H1 (cell line): ENCODE data around the gene ABL1. TPM values are rescaled to one million over a fixed set of nuclear protein-coding genes. Genes with fewer than 3 reads are reported as not detected.

ENCODE experiments used
- CTCF ChIA-PET: fragments of 300-600 bp; sonication (Branson Sonifier 250); formaldehyde crosslinking; loops from one replicate; lab custom pipeline; 2021; ENCODE audit not compliant: partially characterized antibody; lab: Charles Lee
- POLR2A ChIA-PET: fragments of 300-600 bp; sonication (Branson Sonifier 250); formaldehyde crosslinking; loops from one replicate; lab custom pipeline; 2021; ENCODE audit warnings: inconsistent platforms; ENCODE audit not compliant: partially characterized antibody; lab: Charles Lee
- DNase-seq, 2 experiments: peaks; one replicate each; pipeline versions ENCODE4 v3.0.0 to v3.0.0-alpha.2; 2010 to 2022; ENCODE audit warnings: low spot score in 2 of 2, low read depth in 1 of 2, mixed read lengths in 1 of 2
- FAIRE-seq: peaks from 2 replicates; lab custom pipeline; 2011; peaks lifted over from hg19 to GRCh38; lab: Jason Lieb, UNC
- H2AFZ ChIP-seq: 2 replicates; pipeline ENCODE4 v1.8.1; 2012; ENCODE audit warnings: low read length, inconsistent platforms
- H2AK5ac ChIP-seq: 2 replicates; pipeline ENCODE4 v1.6.1; 2013; ENCODE audit warnings: low read depth, low read length
- H2BK120ac ChIP-seq: replicated peaks from 2 replicates; pipeline ENCODE3; 2013; ENCODE audit warnings: low read depth, low read length, inconsistent platforms
- H2BK12ac ChIP-seq: 2 replicates; pipeline ENCODE4 v1.6.1; 2013; ENCODE audit warnings: low read depth, low read length
- H2BK15ac ChIP-seq: 2 replicates; pipeline ENCODE4 v1.6.1; 2013; ENCODE audit warnings: low read length
- H2BK20ac ChIP-seq: 2 replicates; pipeline ENCODE4 v1.6.1; 2013; ENCODE audit warnings: low read length
- H2BK5ac ChIP-seq: 2 replicates; pipeline ENCODE4 v1.6.1; 2013; ENCODE audit warnings: low read depth, low read length
- H3K14ac ChIP-seq: 2 replicates; pipeline ENCODE4 v1.6.1; 2013; ENCODE audit warnings: inconsistent platforms; ENCODE audit not compliant: insufficient read length
- H3K18ac ChIP-seq: 2 replicates; pipeline ENCODE4 v1.6.1; 2013; ENCODE audit warnings: low read length; ENCODE audit errors: extremely low read depth
- H3K23ac ChIP-seq: 2 replicates; pipeline ENCODE4 v1.6.1; 2013; ENCODE audit warnings: inconsistent platforms; ENCODE audit not compliant: insufficient read length
- H3K23me2 ChIP-seq: 2 replicates; pipeline ENCODE4 v1.6.1; 2013; ENCODE audit warnings: low read depth, low read length
- H3K27ac ChIP-seq: 2 replicates; pipeline ENCODE4 v1.6.1; 2011; ENCODE audit warnings: low read depth, low read length, inconsistent platforms
- H3K27me3 ChIP-seq, 4 experiments: replicated peaks in 1 of 4; 1 replicate in 1 of 4; 2 replicates in 3 of 4; pipeline versions ENCODE4 v1.6.1 to v1.8.1; 2011 to 2013; ENCODE audit warnings: low read length in 3 of 4, mild to moderate bottlenecking in 3 of 4, inconsistent platforms in 2 of 4, mixed read lengths in 2 of 4, moderate library complexity in 1 of 4; ENCODE audit not compliant: control insufficient read depth in 3 of 4, insufficient read depth in 3 of 4; ENCODE audit errors: extremely low read depth in 1 of 4
- H3K36me3 ChIP-seq, 4 experiments: 2 replicates each; pipeline versions ENCODE4 v1.6.1 to v1.8.1; 2011 to 2013; ENCODE audit warnings: mild to moderate bottlenecking in 4 of 4, low read length in 3 of 4, moderate library complexity in 2 of 4, control low read depth in 1 of 4, inconsistent platforms in 1 of 4; ENCODE audit not compliant: insufficient read depth in 4 of 4, control insufficient read depth in 2 of 4
- H3K4ac ChIP-seq: replicated peaks from 2 replicates; pipeline ENCODE3; 2013; ENCODE audit warnings: low read length, low read depth, mixed read lengths, inconsistent platforms; ENCODE audit not compliant: insufficient read length
- H3K4me1 ChIP-seq, 4 experiments: replicated peaks in 1 of 4; 1 replicate in 1 of 4; 2 replicates in 3 of 4; pipeline versions ENCODE4 v1.6.1 to v1.8.1; 2011 to 2013; ENCODE audit warnings: low read length in 3 of 4, inconsistent platforms in 2 of 4, mixed read lengths in 1 of 4; ENCODE audit not compliant: insufficient read depth in 4 of 4, control insufficient read depth in 3 of 4
- H3K4me2 ChIP-seq, 2 experiments: 2 replicates each; pipeline versions ENCODE4 v1.6.1 to v1.8.1; 2011 to 2013; ENCODE audit warnings: low read depth in 2 of 2, low read length in 2 of 2, control low read depth in 1 of 2, inconsistent platforms in 1 of 2, mild to moderate bottlenecking in 1 of 2; ENCODE audit not compliant: insufficient read depth in 1 of 2
- H3K4me3 ChIP-seq, 4 experiments: fragments of 200-600, 300-600 bp in 1 of 4; sonication (generic), shearing (Covaris generic), sonication (Bioruptor Twin) in 1 of 4; 2 replicates each; pipeline versions ENCODE4 v1.5.1 to v1.8.1; 2011 to 2016; ENCODE audit warnings: low read length in 4 of 4, low read depth in 3 of 4, control low read depth in 2 of 4, inconsistent platforms in 2 of 4, mild to moderate bottlenecking in 2 of 4, mixed read lengths in 1 of 4, moderate library complexity in 1 of 4; ENCODE audit not compliant: insufficient read depth in 2 of 4; ENCODE audit errors: extremely low read depth in 1 of 4
- H3K56ac ChIP-seq: replicated peaks from 2 replicates; pipeline ENCODE3; 2013; ENCODE audit warnings: low read depth, mild to moderate bottlenecking, mixed read lengths, low read length, inconsistent platforms; ENCODE audit not compliant: insufficient read length
- H3K79me1 ChIP-seq: 2 replicates; pipeline ENCODE4 v1.6.1; 2013; ENCODE audit warnings: low read depth, low read length, control low read depth
- H3K79me2 ChIP-seq, 2 experiments: 2 replicates each; pipeline versions ENCODE4 v1.6.1 to v1.8.1; 2012 to 2013; ENCODE audit warnings: low read length in 2 of 2, mild to moderate bottlenecking in 2 of 2, inconsistent platforms in 1 of 2; ENCODE audit not compliant: insufficient read depth in 2 of 2, control insufficient read depth in 1 of 2
- H3K9ac ChIP-seq, 4 experiments: replicated peaks in 1 of 4; 1 replicate in 1 of 4; 2 replicates in 3 of 4; pipeline versions ENCODE4 v1.6.1 to v1.8.1; 2011 to 2013; ENCODE audit warnings: low read depth in 3 of 4, low read length in 3 of 4, control low read depth in 2 of 4, mild to moderate bottlenecking in 2 of 4, moderate library complexity in 2 of 4, inconsistent platforms in 1 of 4; ENCODE audit errors: extremely low read depth in 1 of 4
- H3K9me3 ChIP-seq, 2 experiments: 2 replicates each; pipeline versions ENCODE4 v1.6.1 to v1.8.1; 2012 to 2013; ENCODE audit warnings: mild to moderate bottlenecking in 2 of 2, moderate library complexity in 2 of 2, control low read depth in 1 of 2, inconsistent platforms in 1 of 2, low read depth in 1 of 2, low read length in 1 of 2, mixed read lengths in 1 of 2; ENCODE audit not compliant: insufficient read depth in 2 of 2
- H4K20me1 ChIP-seq, 2 experiments: replicated peaks in 1 of 2; 2 replicates each; pipeline versions ENCODE3 to v1.8.1; 2011 to 2013; ENCODE audit warnings: inconsistent platforms in 2 of 2, low read length in 2 of 2, mild to moderate bottlenecking in 1 of 2; ENCODE audit not compliant: insufficient read depth in 2 of 2, control insufficient read depth in 1 of 2
- H4K5ac ChIP-seq: 2 replicates; pipeline ENCODE4 v1.6.1; 2013; ENCODE audit warnings: low read length, low read depth, mixed read lengths, inconsistent platforms; ENCODE audit not compliant: insufficient read length
- H4K8ac ChIP-seq: 2 replicates; pipeline ENCODE4 v1.8.0; 2013; ENCODE audit warnings: mild to moderate bottlenecking, moderate library complexity, low read length, inconsistent platforms; ENCODE audit not compliant: insufficient read depth; ENCODE audit errors: extremely low read depth
- H4K91ac ChIP-seq: replicated peaks from 2 replicates; pipeline ENCODE3; 2013; ENCODE audit warnings: low read length, mixed read lengths, inconsistent platforms; ENCODE audit not compliant: insufficient read length
- KDM1A ChIP-seq: fragments of 200-600, 300-600 bp; sonication (generic); IDR thresholded peaks from 2 replicates; pipeline ENCODE4 v1.7.1; 2016; ENCODE audit warnings: mild to moderate bottlenecking, low read length, borderline replicate concordance
- YY1 ChIP-seq: IDR thresholded peaks from 2 replicates; pipeline ENCODE4 v1.6.1; 2011; ENCODE audit warnings: low read depth, mild to moderate bottlenecking, low read length
- WGBS, 2 experiments: shearing (Covaris generic) in 1 of 2; methylation state at CpG; one replicate each; pipeline versions ENCODE4 v1.1.6 to v1.1.7; 2013 to 2015; ENCODE audit warnings: low lambda C conversion rate in 2 of 2, mixed read lengths in 2 of 2, inconsistent platforms in 1 of 2, low coverage in 1 of 2, missing lambda C conversion rate in 1 of 2; ENCODE audit not compliant: insufficient replicate concordance in 2 of 2, insufficient coverage in 1 of 2, insufficient read length in 1 of 2; ENCODE audit errors: extremely low coverage in 1 of 2, missing lambda C conversion rate in 1 of 2; 5-methylcytosine and 5-hydroxymethylcytosine counted together
- polyA plus RNA-seq, 7 experiments: library from polyadenylated mRNA; depleted of rRNA in 3 of 7; stranded (reverse) in 5 of 7; unstranded in 2 of 7; fragments of >200 nt in 5 of 7; fragments of 200-250 nt in 2 of 7; gene quantifications; 1 replicate in 5 of 7; 2 replicates in 1 of 7; 4 replicates in 1 of 7; pipeline versions ENCODE4 v1.2.1 to v1.2.3, GENCODE V29; 2011 to 2013; ENCODE audit warnings: missing spikeins in 2 of 7, mixed read lengths in 2 of 7
- total RNA-seq: library from RNA; stranded (reverse); fragmentation: NEBNext Ultra II Directional; extraction: Animal tissue kit (Norgen Biotek cat#: 25700); gene quantifications from 2 replicates; pipeline ENCODE4 v1.2.1, GENCODE V29; 2021

The ABL1 gene
- total and polyA plus RNA-seq, 2 of the 8 experiments (the other 6 are each of a cell fraction or from before 2014, with no cell fraction given), result 35.3 to 104 TPM

GRCh38 chr9:130917168-130917960 lies 82.3 kb downstream of the ABL1 start:
- H3K79me2 ChIP-seq, result no peaks in the 10 kb centered on the region
- peak overlapping the region; percentile 82; the same call in 1 of the 2 replicates for H4K8ac ChIP-seq
- no peak overlapping the region for H2AK5ac ChIP-seq
- H3K4me3 ChIP-seq, result no peak overlapping the region
- H3K27ac ChIP-seq, result no peak overlapping the region
- no peak overlapping the region for H3K14ac ChIP-seq
- no peak overlapping the region for H2BK120ac ChIP-seq
- FAIRE-seq, result no peak
- POLR2A ChIA-PET, result interaction anchor here (1.6 kb wide), 1 partner anchor 9 kb away, joined by 3 read pairs; no protein-coding TSS in a partner anchor
- no peak overlapping the region for H3K56ac ChIP-seq
- H4K20me1 ChIP-seq, result no peaks in the 10 kb centered on the region
- no peak for TF ChIP-seq YY1
- peak; percentile 31; the same call in 1 of the 2 replicates for TF ChIP-seq KDM1A
- TF ChIP-seq, all 59 proteins: peak for 1
- 90% methylated on average over 34 of the region's 34 CpGs; no CpG with 5 or more reads in 1 of the 2 experiments for WGBS, 2 experiments
- peaks cover 0 to 18% (median 2%) of the 10 kb centered on the region in 4 experiments; a peak in 6 of 7 replicates for H3K4me1 ChIP-seq
- no peaks in the 10 kb centered on the region for H3K79me1 ChIP-seq
- no peak overlapping the region for H3K23ac ChIP-seq
- DNase-seq, result no peak
- no peaks in the 10 kb centered on the region for H3K23me2 ChIP-seq
- no peak overlapping the region for H3K18ac ChIP-seq
- H3K9me3 ChIP-seq, result no peaks in the 10 kb centered on the region
- H2BK20ac ChIP-seq, result no peak overlapping the region
- H2BK12ac ChIP-seq, result no peak overlapping the region
- no peak overlapping the region for H2BK15ac ChIP-seq
- no peak overlapping the region for H3K4me2 ChIP-seq
- H2AFZ ChIP-seq, result no peak overlapping the region
- peak overlapping the region; percentile 32 for H4K91ac ChIP-seq
- no peaks in the 10 kb centered on the region for H3K36me3 ChIP-seq
- no peak overlapping the region for H3K9ac ChIP-seq
- CTCF ChIA-PET, result interaction anchor here (1.0 to 3.1 kb wide), 12 partner anchors 10 to 215 kb away, joined by 3 to 16 read pairs (median 5); no protein-coding TSS in a partner anchor
- no peak overlapping the region for H4K5ac ChIP-seq
- H3K4ac ChIP-seq, result no peak overlapping the region
- H2BK5ac ChIP-seq, result no peak overlapping the region
- no peaks in the 10 kb centered on the region; a peak in 1 of 7 replicates for H3K27me3 ChIP-seq
